Measurements from ENCODE around the gene CXCL3.

GRCh38 chr4:74038425-74039314 lies at the start of gene CXCL3:
- no peak for TF ChIP-seq CTCF (conservative IDR thresholded peaks at IDR 0.05 in 1 of 2, IDR thresholded peaks at IDR 0.05 in 1 of 2; ENCODE audit: low read depth in 1 of 2, low read length in 2 of 2)
- TF ChIP-seq EZH2 (IDR thresholded peaks at IDR 0.05; ENCODE audit: low read length, missing control alignments) = no peak
